Muscle layer of duodenum (tissue), 2 donors: Measurements from ENCODE around the gene PPL.
A peak's percentile ranks its signal among the peaks of the same experiment; 100 is the strongest.
"Not testable (repeated sequence)": the region's sequence is repeated elsewhere in the genome, so short reads cannot be mapped to it uniquely, and the experiment has no call there.

ENCODE experiments used
- H3K27ac ChIP-seq: one replicate; pipeline ENCODE4 v1.7.0; 2013; ENCODE audit warnings: mild to moderate bottlenecking, low read length
- H3K27me3 ChIP-seq: one replicate; pipeline ENCODE4 v1.7.0; 2013; ENCODE audit warnings: low read depth, mild to moderate bottlenecking, control low read depth, low read length
- H3K36me3 ChIP-seq, 2 donors: one replicate each; pipeline ENCODE4 v1.7.0; 2013; ENCODE audit warnings: low read length in 2 of 2, control low read depth in 1 of 2, mild to moderate bottlenecking in 1 of 2; ENCODE audit not compliant: insufficient read depth in 2 of 2, control insufficient read depth in 1 of 2
- H3K4me1 ChIP-seq, 2 donors: one replicate each; pipeline ENCODE4 v1.7.0; 2013; ENCODE audit warnings: low read length in 2 of 2, mild to moderate bottlenecking in 2 of 2, control low read depth in 1 of 2, moderate library complexity in 1 of 2; ENCODE audit not compliant: insufficient read depth in 2 of 2, control insufficient read depth in 1 of 2
- H3K4me3 ChIP-seq, 2 donors: one replicate each; pipeline ENCODE4 v1.7.0; 2013; ENCODE audit warnings: low read length in 2 of 2, low read depth in 1 of 2, mild to moderate bottlenecking in 1 of 2
- H3K9me3 ChIP-seq, 2 donors: one replicate each; pipeline ENCODE4 v1.7.0; 2013; ENCODE audit warnings: low read length in 2 of 2, control low read depth in 1 of 2, mild to moderate bottlenecking in 1 of 2; ENCODE audit not compliant: control insufficient read depth in 1 of 2
- donor health status: healthy.

Gene PPL

DNA sequence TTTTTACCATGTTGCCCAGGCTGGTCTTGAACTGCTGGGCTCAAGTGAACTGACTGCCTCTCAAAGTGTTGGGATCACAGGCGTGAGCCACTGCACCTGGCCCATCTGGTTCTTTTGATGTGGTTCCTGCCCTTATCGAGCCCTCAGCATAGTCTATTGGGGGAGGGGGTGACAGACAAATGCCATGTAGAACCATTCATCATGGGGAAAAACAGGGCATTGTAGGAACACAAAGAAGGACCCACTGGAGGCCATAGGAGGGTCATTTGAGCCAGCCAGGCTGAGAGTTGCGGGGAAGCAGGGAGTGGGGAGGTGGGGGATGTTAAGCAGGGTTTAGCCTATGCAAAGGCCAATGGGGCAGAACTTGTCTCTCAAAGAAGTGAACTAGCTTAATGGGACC is 33.1 kb upstream of the PPL start:
- Histone ChIP-seq H3K27ac (no peak overlapping the region), H3K27me3 (no peaks in the 10 kb centered on the region), H3K9me3 (no peaks in the 10 kb centered on the region), H3K4me1 (no peaks in the 10 kb centered on the region), H3K4me3 (no peak overlapping the region), H3K36me3 (no peaks in the 10 kb centered on the region)

DNA sequence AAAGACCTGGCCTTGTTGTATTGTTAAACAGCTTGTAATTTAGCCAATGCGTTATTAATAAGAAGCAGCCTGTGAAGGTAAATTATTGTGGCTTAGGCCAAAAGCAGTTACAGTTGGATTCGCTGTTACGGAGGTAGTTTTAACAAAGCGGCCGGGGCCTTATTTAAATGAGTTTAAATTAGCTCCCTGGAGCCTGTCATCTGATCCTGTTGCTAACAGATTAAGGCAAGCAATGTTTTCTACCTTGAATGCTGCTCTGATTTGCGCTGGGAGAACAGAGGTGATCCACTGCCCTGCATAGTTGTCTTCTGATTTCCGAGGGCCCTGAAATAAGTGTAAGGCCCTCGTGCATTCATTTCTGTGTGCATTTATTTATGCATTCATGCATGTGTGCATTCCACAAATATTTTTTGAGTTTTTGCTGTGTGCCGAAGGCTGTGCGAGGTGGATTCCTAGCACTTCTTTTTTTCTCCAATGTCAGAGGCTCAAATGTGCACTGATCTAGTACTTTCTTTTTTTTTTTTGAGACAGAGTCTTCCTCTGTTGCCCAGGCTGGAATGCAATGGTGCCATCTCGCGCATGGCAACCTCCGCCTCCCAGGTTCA is 32.0 kb upstream of the PPL start:
- Histone ChIP-seq H3K4me1 (no peaks in the 10 kb centered on the region), H3K9me3 (no peaks in the 10 kb centered on the region), H3K27ac (no peak overlapping the region), H3K4me3 (no peak overlapping the region), H3K36me3 (no peaks in the 10 kb centered on the region), H3K27me3 (no peaks in the 10 kb centered on the region)

GRCh38 chr16:4968278-4968677 is 31.3 kb upstream of the PPL start:
- H3K27ac ChIP-seq, H3K36me3 ChIP-seq, H3K4me3 ChIP-seq, H3K4me1 ChIP-seq, H3K9me3 ChIP-seq, H3K27me3 ChIP-seq: not testable (repeated sequence)

DNA sequence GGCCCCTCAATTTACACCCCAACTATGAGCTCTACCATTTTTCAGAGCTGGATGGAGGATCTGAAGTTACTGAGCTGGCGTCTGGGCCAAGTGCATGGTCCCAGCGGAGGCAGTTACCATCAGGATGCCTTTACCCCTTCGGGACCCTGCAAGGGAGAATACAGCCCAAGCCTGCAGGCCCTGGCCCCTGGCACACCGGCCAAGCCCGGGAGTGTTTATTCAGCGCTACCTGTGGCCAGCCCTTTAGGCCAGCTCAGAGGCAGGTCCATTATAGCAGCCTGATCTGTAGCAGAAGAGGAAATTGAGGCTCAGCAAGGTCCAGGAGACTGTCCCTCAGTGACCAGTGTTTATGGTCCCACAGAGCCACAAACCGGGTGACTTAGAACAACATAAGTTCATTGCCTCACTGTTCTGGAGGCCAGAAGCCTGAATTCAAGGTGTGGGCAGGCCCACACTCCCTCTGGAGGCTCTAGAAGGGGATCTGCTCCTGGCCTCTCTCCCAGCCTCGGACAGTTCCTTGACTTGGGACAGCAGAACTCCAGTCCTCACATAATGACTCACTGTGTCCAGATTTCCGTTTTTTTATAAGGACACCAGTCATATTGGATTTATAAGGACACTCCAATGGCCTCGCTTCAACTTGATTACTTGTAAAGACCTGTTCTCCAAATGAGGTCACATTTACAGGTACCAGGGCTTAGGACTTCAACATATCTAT is 29.9 kb upstream of the PPL start:
- no peak overlapping the region for H3K27ac ChIP-seq
- no peaks in the 10 kb centered on the region for H3K27me3 ChIP-seq
- H3K36me3 ChIP-seq, result no peaks in the 10 kb centered on the region
- H3K4me3 ChIP-seq, result no peak overlapping the region
- H3K9me3 ChIP-seq, result no peaks in the 10 kb centered on the region
- H3K4me1 ChIP-seq, result no peaks in the 10 kb centered on the region

DNA sequence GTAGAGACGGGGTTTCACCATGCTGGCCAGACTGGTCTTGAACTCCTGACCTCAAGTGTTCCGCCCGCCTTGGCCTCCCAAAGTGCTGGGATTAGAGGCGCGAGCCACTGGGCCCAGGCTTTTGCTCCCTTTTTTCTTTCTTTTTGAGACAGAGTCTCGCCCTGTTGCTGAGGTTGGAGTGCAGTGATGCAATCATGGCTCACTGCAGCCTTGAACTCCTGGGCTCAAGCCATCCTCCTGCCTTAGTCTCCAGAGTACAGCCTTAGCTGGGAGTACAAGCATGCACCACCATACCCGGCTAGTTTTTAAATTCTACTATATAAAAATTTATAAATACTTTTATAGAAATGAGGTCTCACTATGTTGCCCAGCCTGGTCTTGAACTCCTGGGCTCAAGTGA is 26.6 kb upstream of the PPL start:
- not testable (repeated sequence) for H3K4me1 ChIP-seq, H3K36me3 ChIP-seq, H3K27me3 ChIP-seq, H3K27ac ChIP-seq, H3K9me3 ChIP-seq, H3K4me3 ChIP-seq

DNA sequence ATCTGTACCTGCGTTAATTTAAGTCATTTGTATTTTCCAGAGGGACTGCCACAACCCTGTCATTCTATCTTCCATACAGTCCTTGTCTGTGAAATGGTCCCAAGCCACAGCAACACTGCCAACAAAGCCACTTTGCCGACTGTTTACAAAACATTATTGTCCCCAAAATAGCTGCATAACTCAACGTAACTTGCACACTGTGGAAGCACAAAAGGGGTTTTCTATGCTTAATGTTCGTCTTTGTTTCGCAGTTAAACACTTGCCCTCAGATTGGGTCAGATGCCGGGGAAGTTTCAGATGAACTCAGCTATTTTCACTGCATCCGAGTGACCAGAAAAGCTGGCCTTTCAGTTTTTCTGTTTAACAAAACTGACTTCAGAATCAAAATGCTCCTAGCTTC is 25.8 kb upstream of the PPL start:
- Histone ChIP-seq H3K4me1 (peaks cover 0 to 12% of the 10 kb centered on the region in 2 donors), H3K27ac (no peak overlapping the region), H3K27me3 (no peaks in the 10 kb centered on the region), H3K36me3 (no peaks in the 10 kb centered on the region), H3K4me3 (no peak overlapping the region), H3K9me3 (no peaks in the 10 kb centered on the region)

- Histone ChIP-seq H3K4me3 (no peak overlapping the region), H3K27ac (no peak overlapping the region), H3K27me3 (no peaks in the 10 kb centered on the region), H3K4me1 (peaks cover 0 to 21% of the 10 kb centered on the region in 2 donors), H3K9me3 (no peaks in the 10 kb centered on the region), H3K36me3 (no peaks in the 10 kb centered on the region)
Measured at GRCh38 chr16:4960579-4960978, 23.6 kb upstream of the PPL start.

DNA sequence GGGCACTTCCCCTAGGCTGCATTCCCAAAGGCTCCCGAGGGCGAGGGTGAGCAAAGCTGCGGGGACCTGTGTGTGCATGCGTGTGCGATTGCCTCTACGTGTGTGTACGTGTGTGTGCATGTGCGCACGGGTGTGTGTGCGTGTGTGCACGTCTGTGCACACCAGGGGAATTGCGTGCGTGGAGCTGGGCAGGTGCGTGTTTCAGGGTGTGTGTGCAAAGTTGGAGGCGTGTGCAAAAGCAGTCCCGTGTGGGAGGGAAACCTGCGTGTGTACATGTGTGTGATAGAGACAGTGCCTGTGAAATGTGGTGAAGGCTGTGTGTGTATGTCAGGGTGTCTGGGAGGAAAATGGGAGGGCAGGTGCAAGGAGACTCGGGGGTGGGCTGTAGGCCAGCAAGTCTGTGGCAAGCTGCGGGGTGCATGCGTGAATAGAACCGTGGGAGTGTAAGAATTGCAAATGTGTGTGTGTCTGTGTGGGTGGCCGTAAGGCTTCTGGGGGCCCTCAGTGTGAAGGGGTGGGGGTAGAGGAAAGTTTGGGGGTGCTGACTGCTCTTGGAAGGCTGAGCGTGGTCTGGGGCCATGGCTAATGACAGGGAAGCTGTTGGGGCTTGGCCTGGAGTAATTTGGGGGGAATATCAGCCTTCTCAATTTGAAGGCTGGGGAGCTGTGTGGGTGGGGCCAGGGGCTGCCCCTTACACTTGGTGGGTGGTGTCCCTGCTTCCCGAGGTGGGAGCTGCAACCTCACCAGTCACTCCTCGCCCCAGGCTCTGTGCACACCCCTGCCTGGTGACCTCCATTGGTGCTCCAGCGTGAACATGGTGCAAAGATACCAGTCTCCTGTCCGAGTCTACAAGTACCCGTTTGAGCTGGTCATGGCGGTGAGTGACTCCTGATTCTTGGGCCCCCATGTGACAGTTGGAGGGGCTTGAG is 21.8 kb upstream of the PPL start:
- Histone ChIP-seq H3K27me3 (no peaks in the 10 kb centered on the region), H3K27ac (no peak overlapping the region), H3K9me3 (no peaks in the 10 kb centered on the region), H3K36me3 (no peaks in the 10 kb centered on the region), H3K4me3 (peak overlapping the region; percentile 59 to 81), H3K4me1 (peaks cover 0 to 21% of the 10 kb centered on the region in 2 donors)

DNA sequence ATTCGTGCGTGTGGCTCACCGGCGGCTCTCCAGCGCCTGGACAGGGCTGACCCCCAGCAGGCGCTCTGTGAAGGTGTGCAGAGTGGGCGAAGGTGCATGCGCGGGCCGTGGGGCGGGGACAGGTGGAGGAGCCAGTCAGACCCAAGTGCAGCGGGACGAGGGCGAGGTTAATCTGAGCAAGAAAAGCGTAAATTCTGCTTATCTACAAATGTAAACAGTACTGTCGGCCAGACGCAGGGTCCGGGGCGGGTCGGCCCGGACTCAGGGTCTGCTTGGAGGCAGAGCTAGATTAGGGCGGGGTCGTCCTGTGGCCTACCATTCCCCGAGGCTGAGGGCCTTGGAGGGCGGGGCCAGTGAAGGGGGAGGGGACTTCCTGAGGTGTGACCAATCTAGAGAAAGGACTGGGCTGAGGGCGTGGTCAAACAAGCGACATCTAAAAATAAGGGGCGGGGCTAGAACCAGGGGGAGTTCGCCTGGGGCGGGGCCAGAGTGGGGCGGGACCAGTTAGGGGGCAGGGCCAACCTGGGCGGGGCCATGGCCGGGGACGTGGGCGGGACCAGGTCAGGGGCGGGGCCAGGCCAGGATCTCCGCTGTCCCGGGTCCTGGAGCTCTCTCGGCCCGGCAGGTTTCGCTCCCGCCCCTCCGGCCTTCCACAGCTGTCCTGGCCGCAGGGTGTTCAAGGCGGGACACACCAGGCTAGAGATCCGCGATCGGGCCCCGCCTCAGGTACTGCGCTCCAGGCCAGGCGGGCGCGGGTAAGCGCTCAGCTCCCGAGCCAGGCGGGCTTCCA is 21.0 kb upstream of the PPL start, which contains the start of gene SEC14L5:
Gene SEC14L5, plus strand, starts transcription at position 611 of the 790 bp plus-strand sequence. CDS start 994 bp downstream, outside the sequence.
- Histone ChIP-seq H3K4me1 (peaks cover 0 to 21% of the 10 kb centered on the region in 2 donors), H3K27ac (peak within 1 kb of the TSS; percentile 29), H3K4me3 (peak within 1 kb of the TSS; percentile 59 to 81), H3K9me3 (no peaks in the 10 kb centered on the region), H3K27me3 (no peaks in the 10 kb centered on the region), H3K36me3 (no peaks in the 10 kb centered on the region)

DNA sequence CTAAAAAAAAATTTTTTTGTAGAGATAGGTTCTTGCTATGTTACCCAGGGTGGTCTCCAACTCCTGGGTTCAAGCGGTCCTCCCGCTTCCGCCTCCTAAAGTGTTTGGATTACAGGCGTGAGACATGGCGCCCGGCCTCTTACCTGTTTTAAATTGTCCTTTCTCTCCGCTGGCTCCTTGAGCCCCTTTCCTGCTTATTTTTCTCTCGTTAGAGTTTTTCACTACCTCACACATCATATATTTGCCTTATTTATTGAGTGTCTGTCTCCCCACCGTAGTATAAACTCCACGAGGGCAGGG is 20.4 kb upstream of the PPL start:
- H3K4me1 ChIP-seq, result peaks cover 0 to 21% of the 10 kb centered on the region in 2 donors
- H3K27me3 ChIP-seq, result no peaks in the 10 kb centered on the region
- peak overlapping the region; percentile 29 for H3K27ac ChIP-seq
- H3K9me3 ChIP-seq, result no peaks in the 10 kb centered on the region
- no peaks in the 10 kb centered on the region for H3K36me3 ChIP-seq
- peak overlapping the region; percentile 50 to 81 for H3K4me3 ChIP-seq

GRCh38 chr16:4954714-4955113 is 17.8 kb upstream of the PPL start:
- no peak overlapping the region for H3K27ac ChIP-seq
- H3K4me3 ChIP-seq, result no peak overlapping the region
- H3K27me3 ChIP-seq, result no peaks in the 10 kb centered on the region
- peaks cover 0 to 21% of the 10 kb centered on the region in 2 donors for H3K4me1 ChIP-seq
- H3K36me3 ChIP-seq, result no peaks in the 10 kb centered on the region
- H3K9me3 ChIP-seq, result no peaks in the 10 kb centered on the region
